Stimulated activated CD8-positive, alpha-beta memory T cell treated with anti-CD3 and anti-CD28 coated beads, Interleukin-15, amount 100 ng/mL, for 4 hours (primary cell): ENCODE data around the gene KRT86.
"Not testable (repeated sequence)": the region's sequence is repeated elsewhere in the genome, so short reads cannot be mapped to it uniquely, and the experiment has no call there.

Source experiments
- DNase-seq, 2 donors: peaks; one replicate each; pipeline ENCODE4 v3.0.0-alpha.2; 2020; ENCODE audit warnings: low read depth in 2 of 2

KRT86 gene

DNA sequence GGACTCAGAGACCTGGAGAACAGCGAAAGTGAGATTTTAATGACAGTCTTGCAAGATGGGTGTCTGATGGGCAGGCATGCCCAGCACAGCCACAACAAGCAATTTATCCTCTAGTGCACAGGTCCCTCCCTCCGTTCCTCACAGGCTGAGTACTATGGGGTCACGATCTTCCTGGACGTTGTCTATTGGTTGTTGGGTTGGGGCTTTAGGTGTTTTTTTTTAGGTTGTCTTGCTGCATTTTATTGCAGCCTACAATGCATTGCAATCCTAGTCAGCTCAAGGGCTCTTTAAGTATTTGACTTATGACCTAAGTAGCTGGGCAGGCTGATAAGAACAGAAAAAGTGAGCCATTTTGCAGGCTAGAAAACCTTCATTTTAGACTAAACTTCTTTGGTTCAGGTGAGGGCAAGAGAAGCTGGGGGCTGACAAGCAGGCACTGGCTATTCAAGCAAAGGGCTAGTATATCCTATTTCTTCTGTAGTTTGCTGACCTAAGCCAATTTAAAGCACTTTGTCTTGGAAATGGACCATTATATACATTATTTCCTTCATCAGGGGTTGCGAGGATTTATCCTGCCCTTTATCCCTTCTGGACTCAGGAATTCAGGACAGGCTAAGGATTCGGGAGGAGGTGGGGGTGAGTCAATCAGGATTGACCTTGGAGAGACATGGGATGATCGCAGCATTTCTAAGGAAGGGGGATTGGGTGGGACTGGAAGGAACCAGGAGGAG is 35.4 kb upstream of the KRT86 start:
- DNase-seq = no peak

DNA sequence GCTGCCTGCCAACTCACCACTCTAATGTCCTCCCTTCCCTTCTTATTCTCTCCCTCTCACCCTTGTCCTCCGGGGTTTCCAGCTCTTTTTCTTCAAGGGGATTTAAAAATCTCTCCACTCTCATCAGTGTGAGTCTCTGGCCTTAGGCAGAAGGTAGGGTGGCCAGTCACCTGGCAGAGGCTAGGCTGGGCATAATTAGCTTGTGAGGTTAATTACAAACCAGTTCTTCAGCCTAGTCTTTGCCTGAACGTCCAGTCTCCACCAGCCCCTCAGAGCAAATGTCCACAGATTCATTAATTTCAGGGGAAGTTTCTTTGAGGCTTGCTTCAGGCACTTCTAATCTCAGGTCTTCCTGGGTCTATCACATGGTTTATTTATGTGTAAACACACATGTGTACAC is 34.7 kb upstream of the KRT86 start:
- no peak for DNase-seq

DNA sequence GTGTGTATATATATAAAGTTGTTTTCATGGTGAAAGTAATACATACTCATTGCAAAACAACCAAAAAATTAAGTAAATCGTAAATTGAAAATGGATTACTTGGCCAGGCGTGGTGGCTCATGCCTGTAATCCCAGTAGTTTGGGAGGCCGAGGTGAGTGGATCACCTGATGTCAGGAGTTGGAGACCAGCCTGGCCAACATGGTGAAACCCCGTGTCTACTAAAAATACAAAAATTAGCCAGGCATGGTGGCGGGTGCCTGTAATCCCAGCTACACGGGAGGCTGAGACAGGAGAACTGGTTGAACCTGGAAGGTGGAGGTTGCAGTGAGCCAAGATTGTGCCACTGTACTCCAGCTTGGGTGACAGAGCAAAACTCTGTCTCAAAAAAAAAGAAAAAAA is 34.2 kb upstream of the KRT86 start:
- not testable (repeated sequence) for DNase-seq

DNA sequence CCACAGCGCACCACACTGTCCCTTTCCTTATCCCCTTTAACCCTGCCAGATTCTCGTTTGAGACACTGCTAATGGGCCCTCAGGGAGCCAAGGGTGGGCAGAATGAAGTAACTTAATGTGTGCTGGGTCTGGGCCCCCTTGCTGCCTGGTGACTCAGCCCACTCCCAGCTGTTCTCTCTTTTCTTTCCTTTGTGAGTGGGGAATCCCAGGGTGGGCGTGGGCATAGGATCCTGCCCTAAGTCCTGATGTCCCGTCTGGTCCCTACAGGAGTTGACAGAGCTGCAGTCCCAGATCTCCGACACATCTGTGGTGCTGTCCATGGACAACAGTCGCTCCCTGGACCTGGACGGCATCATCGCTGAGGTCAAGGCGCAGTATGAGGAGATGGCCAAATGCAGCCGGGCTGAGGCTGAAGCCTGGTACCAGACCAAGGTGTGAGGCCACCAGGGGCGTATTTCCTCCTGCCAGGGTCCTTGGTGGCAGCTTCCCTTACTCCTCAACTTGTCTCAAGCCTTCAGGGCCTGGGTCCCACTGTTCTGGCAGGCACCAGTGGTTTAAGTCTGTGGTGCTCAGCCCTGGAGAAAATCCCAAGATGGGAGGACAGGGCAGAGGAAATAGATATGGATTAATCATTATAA is 33.1 kb upstream of the KRT86 start:
- DNase-seq = no peak

DNA sequence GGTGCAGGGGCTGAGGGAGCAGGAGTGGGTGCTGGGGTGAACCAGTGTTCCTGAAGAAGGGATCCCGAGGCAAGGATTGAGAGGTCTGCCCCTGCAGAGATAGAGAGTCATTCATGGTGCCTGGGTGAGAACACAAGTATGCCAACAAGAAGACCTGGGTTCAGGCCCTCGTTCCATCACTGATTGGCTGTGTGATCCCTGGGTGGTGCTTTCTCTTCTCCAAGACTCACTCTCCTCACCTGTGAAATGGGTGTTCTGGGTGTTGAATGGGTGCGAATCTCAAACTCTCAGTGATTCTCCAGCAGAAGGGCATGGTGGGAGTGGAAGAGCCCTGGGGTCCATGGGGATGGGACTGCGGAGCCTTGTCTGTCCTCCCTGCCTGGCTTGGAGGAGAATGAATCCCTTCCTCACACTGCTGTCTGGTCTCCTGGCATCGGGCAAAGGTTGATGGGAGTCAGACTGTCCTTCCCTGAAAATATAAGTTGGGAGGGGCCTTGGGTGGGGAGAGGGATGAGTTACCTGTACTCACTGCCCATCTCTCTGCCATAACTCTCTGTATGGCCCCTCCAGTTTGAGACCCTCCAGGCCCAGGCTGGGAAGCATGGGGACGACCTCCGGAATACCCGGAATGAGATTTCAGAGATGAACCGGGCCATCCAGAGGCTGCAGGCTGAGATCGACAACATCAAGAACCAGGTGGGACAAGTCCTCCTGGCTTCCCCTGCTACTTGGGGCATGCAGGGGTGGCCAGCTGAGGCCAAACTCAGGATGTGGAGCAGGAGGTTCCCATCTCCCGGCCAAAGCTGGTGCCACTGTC is 31.8 kb upstream of the KRT86 start:
- DNase-seq = no peak

DNA sequence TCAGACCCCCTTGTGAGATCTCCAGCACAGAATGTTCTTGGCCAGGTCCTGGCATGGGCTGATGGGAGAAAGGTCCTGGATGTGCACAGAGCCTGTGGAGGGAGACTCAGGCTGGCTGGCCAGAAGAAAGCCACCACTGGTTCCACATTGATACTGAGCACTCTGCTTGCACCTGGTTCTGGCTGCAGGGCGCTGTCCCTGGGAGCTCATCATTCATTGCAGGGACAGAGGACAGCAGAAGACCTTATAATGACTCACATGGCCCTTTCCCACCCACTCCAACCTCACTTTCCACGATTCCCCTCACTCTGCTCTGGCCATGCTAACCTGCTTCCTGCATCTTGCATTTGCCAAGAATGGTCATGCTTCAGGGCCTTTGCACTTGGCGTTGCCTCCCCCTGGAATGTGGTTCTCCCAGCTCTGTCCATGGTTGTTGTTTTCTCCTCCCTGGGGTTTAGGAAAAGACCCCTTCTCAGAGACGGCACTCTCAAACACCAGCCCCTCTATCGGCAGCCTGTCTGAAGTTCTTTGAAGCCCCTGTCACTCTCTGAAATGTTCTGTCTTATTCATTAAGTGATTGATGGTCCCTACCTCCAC is 31.1 kb upstream of the KRT86 start:
- DNase-seq = no peak

DNA sequence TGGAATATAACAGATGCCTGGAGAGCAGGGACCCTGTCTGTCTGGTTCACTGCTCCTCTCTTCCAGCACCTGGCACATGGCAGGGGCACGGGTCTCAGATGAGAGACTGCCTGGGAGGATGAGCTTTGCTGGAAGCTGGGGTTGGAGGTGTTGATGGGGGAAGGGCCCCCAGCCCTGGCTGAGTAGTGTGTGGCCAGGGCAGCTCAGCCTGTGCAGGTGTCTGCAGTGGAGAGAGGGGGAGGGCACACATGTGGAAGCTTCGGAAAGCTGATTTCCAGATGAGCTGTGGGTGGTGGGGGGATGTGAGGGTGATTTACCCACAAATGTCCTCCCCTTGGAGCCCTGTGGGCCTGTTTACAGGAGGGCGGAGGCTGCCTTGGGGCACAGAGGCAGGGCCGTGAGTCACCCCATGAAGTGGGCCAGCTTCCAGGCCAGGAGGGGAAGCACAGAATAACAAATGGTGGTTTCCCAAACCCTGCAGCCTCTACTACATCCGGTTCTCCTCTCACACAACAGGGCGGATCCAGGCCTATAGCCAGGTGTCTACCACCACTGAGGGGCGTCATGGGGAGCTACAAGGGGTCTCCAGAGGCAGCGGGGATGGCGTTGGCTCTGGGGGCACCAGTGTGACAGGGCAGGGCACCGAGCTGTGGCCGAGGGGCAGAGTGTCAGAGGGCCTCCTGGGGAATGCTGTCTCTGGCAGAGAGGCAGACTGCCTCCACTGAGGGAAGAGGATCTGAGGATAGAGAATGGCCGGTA is 30.4 kb upstream of the KRT86 start:
- DNase-seq = peak; percentile 13 to 56

DNA sequence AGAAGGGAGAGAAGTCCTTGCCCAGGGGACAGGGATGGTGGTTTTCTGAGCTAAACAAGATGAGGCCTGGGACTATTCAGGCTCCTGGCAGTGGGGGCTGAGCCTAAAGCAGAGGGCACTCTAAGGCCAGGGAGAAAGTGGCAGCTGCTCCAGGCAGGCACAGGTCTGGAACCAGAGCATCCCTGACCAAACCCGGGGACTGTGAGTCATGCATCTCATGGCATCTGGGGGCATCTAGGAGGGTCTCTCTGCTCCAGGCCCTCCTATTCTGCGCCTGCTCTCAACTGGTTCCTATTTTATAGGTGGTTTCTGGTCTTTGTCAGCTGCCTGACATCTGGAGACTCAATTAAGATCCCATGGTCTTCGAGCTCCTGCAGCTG is 29.8 kb upstream of the KRT86 start:
- no peak for DNase-seq

DNA sequence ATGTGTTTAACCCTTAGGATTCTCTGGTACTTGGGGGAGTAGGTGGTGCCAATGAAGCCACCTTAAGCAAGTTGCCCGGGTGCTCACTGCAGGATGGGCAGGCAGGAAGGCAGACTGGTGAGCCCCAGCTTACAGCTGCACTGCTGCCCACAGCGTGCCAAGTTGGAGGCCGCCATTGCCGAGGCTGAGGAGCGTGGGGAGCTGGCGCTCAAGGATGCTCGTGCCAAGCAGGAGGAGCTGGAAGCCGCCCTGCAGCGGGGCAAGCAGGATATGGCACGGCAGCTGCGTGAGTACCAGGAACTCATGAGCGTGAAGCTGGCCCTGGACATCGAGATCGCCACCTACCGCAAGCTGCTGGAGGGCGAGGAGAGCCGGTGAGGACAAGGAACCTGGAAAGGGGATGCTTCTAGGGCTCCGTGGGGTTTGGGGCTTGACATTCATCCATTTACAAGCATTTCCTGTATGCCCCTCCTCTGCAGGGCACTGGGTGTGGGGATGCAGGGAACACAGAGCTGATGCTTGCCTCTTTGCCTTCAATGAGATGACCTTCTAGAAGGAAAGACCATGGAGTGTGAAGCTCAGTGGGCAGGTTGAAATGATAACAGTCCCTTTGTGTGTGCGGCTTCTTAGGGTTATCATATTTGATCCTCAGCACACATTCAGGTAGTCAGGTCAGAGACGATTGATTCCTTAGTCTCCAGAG is 29.0 kb upstream of the KRT86 start:
- no peak for DNase-seq

DNA sequence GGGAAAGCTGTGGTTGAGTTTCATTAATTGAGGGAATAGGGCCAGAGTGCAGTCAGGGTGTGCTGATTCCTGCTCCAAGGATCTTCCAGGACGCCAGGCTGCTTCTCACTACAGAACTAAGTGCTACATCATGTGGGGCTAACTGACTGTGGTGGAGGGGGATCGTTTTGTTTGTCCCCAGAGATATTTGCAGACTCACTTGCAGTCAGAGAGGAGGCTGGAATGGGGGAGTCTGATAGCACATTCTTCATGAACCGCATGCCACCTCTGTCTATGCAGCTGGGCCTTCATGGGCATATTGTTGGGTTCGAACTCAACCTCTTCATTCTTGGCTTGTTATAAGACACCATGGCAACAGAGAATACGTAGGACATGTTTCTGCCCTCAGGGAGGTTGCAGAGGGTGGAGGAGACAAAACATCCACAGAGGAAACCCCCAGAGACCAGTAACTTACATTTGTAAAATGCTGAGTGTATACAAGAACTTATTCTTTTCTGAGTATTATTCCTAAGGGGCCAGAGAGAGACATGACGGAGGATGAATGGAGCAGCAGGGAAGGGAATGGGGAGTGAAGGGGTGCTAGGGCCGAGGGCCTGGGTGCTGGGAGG is 28.4 kb upstream of the KRT86 start:
- no peak for DNase-seq

DNA sequence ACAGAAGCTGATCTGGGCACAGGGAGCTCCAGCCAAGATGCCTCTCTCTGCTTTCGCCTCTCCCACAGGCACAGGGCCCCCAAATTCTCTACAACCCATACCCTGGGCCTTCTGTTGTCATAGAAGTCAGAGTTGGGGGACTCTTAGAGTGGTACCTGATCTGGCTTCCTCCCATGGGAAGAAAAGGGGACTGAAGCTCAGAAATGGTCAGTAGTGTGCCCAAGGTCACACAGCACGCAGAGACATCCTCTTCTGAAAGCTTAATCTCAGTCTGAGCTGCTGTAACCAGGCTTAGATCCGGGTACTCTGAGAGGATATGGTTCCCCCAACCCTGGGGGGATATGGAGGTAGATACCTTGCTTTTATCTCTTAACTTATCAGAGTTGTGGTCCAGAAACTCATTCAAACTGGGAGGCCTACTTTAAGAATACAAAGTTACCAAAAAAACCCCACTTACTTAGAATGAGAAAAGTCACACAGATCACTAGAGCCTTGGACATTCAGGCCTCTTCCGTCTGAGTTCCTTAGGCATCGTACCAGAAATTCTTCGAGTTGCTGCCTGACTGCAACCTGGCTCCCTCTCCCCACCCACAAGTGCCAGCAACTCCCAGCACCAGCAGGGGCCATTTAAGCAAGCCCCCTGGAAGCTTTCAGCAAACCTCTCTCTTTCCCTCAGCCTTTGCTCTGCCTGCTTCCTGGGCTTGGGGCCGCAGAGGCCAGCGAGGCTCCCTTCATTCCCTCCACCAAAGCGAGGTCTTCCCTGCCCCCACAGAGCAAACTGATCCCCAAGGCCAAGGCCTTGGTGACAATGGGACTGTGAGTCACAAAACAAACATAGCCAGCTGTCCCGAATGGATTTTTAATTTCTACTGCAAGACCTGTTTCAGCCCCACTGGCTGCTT is 27.5 kb upstream of the KRT86 start:
- no peak for DNase-seq

DNA sequence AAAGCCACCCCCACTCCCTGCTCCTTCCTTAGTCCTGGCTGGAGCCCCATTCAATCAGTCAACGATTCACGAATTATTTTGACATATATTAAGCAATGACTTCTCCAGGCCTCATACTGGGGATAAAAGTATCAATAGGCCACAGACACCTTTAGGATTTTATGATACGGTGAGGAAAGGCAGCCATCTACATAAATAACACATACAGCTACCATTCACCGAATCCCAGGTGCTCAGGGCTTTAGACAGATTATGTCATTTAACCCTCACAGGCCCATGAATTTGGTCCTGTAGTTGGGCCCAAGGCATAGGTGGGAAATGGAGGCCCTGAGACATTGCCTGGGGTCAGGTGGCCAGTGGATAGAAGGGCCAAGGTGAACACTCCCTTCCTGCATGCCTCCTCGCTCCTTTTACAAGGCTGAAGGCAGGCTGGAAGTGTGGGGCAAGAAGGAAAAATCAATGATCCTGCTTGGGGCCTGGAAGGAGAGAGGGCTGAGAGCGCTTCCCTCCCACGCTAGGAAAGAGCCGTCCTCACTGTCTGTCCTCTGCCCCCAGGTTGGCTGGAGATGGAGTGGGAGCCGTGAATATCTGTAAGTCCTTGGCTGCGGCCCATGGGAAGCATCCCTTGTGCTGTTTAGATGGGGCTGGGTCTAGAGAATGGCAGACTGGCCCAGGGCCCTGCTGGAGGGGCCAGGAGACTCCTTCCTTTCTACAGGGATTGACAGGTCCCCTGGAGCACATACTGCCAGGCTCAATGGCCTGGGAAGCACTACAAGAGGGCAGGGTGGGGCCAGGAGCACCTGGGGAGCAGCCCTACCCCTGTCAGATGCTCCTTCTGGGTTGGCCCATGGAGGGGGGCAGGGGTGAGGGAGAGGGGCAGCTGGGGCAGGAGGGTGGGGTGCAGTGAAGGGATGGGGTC is 26.6 kb upstream of the KRT86 start:
- DNase-seq = no peak

DNA sequence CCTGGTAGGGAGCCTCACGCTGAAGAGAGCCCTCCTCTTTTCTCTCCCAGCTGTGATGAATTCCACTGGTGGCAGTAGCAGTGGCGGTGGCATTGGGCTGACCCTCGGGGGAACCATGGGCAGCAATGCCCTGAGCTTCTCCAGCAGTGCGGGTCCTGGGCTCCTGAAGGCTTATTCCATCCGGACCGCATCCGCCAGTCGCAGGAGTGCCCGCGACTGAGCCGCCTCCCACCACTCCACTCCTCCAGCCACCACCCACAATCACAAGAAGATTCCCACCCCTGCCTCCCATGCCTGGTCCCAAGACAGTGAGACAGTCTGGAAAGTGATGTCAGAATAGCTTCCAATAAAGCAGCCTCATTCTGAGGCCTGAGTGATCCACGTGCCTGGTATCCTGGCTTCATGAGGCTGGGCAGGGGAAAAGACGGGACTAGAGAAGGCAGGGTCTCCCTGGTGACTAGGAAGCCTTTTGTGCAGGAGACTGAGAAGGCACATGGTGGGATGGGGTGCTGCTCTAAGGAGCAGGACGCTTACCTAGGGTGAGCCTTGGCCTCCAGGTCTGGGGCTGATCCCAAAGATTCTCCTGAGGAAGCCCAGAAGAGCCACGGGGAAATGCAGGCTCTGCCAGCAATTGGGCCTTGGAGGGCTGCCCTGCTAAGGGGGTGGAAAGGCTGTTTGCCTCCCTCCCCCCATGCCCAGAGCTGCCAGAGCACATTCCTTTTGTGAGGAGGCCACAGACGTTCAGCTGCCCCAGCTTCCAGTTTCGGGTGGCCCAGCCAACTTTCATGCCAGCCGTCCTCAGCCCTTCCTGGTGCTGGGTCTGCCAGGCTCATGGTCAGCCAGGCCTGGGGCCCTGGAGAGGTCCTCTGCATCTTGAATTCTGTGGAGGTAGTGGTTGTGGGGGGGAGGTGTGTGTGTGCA is 25.6 kb upstream of the KRT86 start:
- no peak for DNase-seq

DNA sequence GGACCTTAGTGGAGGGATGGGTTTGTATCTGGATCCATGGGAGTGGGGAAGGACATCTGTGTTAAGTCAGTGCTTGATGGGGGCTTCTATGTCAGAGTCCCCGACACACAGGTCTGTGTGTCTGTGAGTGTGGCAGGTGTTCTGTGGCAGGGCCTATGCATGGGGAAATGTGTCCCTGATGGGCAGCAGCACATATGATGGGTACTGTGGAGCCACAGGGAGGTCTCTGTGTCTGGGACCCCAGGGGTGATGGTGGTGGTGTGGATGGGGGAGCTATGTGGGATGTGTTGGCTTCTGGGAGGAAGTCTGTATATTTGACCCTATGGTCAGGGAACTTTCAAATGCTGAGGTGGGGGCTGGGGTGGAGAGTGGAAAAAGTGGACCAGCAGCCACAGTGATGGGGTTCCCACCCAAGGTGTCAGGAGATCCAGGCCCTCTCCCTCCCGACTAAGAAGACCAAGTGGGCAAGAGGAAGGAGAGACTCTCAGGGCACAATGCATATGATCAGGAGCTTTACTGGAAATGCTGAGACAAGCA is 24.9 kb upstream of the KRT86 start:
- no peak for DNase-seq

DNA sequence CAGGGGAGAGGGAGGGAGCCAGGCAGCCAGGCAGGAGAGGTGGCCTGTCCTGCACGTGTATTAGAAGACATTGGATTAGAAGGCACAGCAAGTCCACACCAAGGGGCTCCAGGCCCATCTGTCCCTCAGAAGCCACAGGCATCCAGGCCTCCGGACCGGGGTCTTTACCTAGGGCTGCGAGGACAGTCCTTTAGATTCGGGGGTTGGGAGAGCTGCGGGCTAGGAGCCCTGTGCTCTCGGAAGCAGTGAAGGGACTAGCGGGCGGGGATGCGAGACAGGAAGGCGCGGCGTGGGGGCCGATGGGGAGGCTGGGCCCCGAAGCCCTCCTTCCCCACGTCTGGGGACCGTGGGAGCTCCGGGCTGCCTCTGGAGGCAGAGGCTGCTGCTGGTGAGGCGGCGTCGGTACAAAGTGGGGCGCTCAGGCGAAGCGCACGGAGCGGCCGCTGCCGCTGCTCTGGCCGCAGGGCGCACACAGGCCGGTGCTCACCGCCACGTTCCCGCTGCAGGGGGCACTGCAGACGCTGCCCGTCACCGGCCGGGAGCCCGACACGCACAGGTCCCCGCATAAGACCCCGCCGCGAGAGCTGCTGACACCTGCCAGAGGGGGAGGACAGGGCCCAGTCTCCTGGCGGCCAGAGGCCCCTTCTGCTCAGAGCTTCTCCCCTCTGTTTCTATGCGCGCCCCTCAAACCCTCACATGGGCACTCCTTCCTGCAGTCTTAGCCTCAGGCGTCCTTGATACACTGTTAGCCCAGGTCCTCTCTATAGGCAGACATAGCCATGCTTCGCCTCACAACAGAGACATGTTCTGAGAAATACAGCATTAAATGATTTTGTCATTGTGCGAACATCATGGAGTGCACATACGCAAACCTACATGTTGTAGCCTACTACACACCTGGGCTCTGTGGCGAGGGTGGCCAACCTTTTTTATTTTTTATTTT is 24.1 kb upstream of the KRT86 start:
- DNase-seq = no peak
